A549 (cell line): ENCODE data around the gene LMF1. TPM values are rescaled to one million over a fixed set of nuclear protein-coding genes. Genes with fewer than 3 reads are reported as not detected.

Experiments used
- ATAC-seq, 2 experiments: fragments of 200-7000 bp in 1 of 2; fragments of >200 bp in 1 of 2; cut with Nextera tagmentation in 1 of 2; cut with Tn5 transposase in 1 of 2; 3 replicates each; pipeline versions ENCODE4 v1.8.0 to v1.9.1; 2018 to 2020; ENCODE audit warnings: mild to moderate bottlenecking in 1 of 2, moderate library complexity in 1 of 2
- CTCF ChIA-PET: fragments of 300-600 bp; sonication (Branson Sonifier 250); formaldehyde crosslinking; extraction: SDS; loops from one replicate; lab custom pipeline; 2021; ENCODE audit warnings: antibody characterized with exemption, inconsistent platforms; lab: Yijun Ruan, JAX
- POLR2A ChIA-PET: fragments of 350-600 bp; formaldehyde crosslinking; extraction: SDS; loops from one replicate; lab custom pipeline; 2021; ENCODE audit warnings: antibody characterized with exemption, inconsistent platforms; lab: Yijun Ruan, JAX
- DNase-seq, 2 experiments: peaks; one replicate each; pipeline versions ENCODE4 v3.0.0 to v3.0.0-alpha.2; 2011 to 2016; ENCODE audit warnings: low read depth in 1 of 2, low spot score in 1 of 2
- FAIRE-seq: peaks from 2 replicates; lab custom pipeline; 2011; peaks lifted over from hg19 to GRCh38; lab: Jason Lieb, UNC
- H3K27ac ChIP-seq, 2 experiments: fragments of >200 bp; sonication (Bioruptor Twin); formaldehyde crosslinking; 3 replicates each; pipeline ENCODE4 v1.5.1; 2016 to 2017
- H3K4me1 ChIP-seq: fragments of >200 bp; sonication (Bioruptor Twin); formaldehyde crosslinking; 3 replicates; pipeline ENCODE4 v1.6.1; 2016
- H3K4me2 ChIP-seq: fragments of >200 bp; sonication (Bioruptor Twin); formaldehyde crosslinking; 3 replicates; pipeline ENCODE4 v1.6.1; 2016
- H3K4me3 ChIP-seq: fragments of >200 bp; sonication (Bioruptor Twin); formaldehyde crosslinking; 3 replicates; pipeline ENCODE4 v1.5.1; 2016
- H3K9me3 ChIP-seq: fragments of >200 bp; sonication (Bioruptor Twin); formaldehyde crosslinking; 3 replicates; pipeline ENCODE4 v1.6.1; 2016
- BHLHE40 ChIP-seq: IDR thresholded peaks from 2 replicates; pipeline ENCODE4 v1.6.1; 2012; ENCODE audit warnings: low read depth, low read length, inconsistent platforms
- CBX8 ChIP-seq: fragments of 200-600 bp; sonication (generic); IDR thresholded peaks from 2 replicates; pipeline ENCODE4 v1.6.1; 2016
- CHD2 ChIP-seq: fragments of 150-350 bp; IDR thresholded peaks from 2 replicates; pipeline ENCODE4 v1.6.1; 2014; ENCODE audit warnings: low read length; ENCODE audit not compliant: partially characterized antibody
- ELK1 ChIP-seq: fragments of 150-350 bp; IDR thresholded peaks from 2 replicates; pipeline ENCODE4 v1.6.1; 2014; ENCODE audit warnings: low read depth, mild to moderate bottlenecking, low read length
- FOSL2 ChIP-seq, 2 experiments: fragments of 450-650 bp in 1 of 2; fragments of >200 bp in 1 of 2; sonication (Bioruptor Twin) in 1 of 2; formaldehyde crosslinking; IDR thresholded peaks; 2 replicates each; pipeline versions ENCODE4 v1.5.0 to v1.6.1; 2016 to 2020; ENCODE audit warnings: mild to moderate bottlenecking in 1 of 2, moderate library complexity in 1 of 2
- FOXS1 ChIP-seq: fragments of 250-450 bp; sonication (Bioruptor Pico); IDR thresholded peaks from 2 replicates; pipeline ENCODE4 v1.5.0; 2020; ENCODE audit warnings: mild to moderate bottlenecking, moderate library complexity
- GATA3 ChIP-seq: IDR thresholded peaks from 2 replicates; pipeline ENCODE4 v1.6.1; 2012; ENCODE audit warnings: borderline replicate concordance
- HMGXB4 ChIP-seq: fragments of 250-450 bp; sonication (Bioruptor Pico); IDR thresholded peaks from 2 replicates; pipeline ENCODE4 v1.5.0; 2021; ENCODE audit warnings: mild to moderate bottlenecking, moderate library complexity, borderline replicate concordance
- HOXB13 ChIP-seq: fragments of 250-450 bp; sonication (Bioruptor Pico); IDR thresholded peaks from 2 replicates; pipeline ENCODE4 v1.5.0; 2020; ENCODE audit warnings: low read depth, mild to moderate bottlenecking, moderate library complexity
- KDM1A ChIP-seq: fragments of 200-600 bp; sonication (generic); IDR thresholded peaks from 2 replicates; pipeline ENCODE4 v1.6.1; 2016; ENCODE audit warnings: low read depth, mild to moderate bottlenecking
- KDM5A ChIP-seq: fragments of 200-600 bp; sonication (generic); IDR thresholded peaks from 2 replicates; pipeline ENCODE4 v1.6.1; 2016; ENCODE audit warnings: antibody characterized with exemption, mild to moderate bottlenecking
- MAFK ChIP-seq: fragments of 450-650 bp; IDR thresholded peaks from 2 replicates; pipeline ENCODE4 v1.6.1; 2014; ENCODE audit not compliant: partially characterized antibody
- NFE2L2 ChIP-seq: fragments of 150-350 bp; conservative IDR thresholded peaks from 2 replicates; pipeline ENCODE4 v1.6.1; 2014; ENCODE audit warnings: low read length
- NPAS2 ChIP-seq: fragments of 250-450 bp; sonication (Bioruptor Pico); IDR thresholded peaks from 2 replicates; pipeline ENCODE4 v1.8.0; 2022; ENCODE audit warnings: mild to moderate bottlenecking, moderate library complexity, borderline replicate concordance
- RCOR1 ChIP-seq: fragments of 150-350 bp; IDR thresholded peaks from 2 replicates; pipeline ENCODE4 v1.6.1; 2014; ENCODE audit warnings: antibody characterized with exemption, low read length, low read depth
- REST ChIP-seq: fragments of 200-600 bp; sonication (generic); IDR thresholded peaks from 2 replicates; pipeline ENCODE4 v1.6.1; 2016; ENCODE audit warnings: antibody characterized with exemption, mild to moderate bottlenecking, moderate library complexity
- RFX5 ChIP-seq: fragments of 450-650 bp; IDR thresholded peaks from 2 replicates; pipeline ENCODE4 v1.7.1; 2014; ENCODE audit warnings: antibody characterized with exemption, mild to moderate bottlenecking, moderate library complexity
- RNF2 ChIP-seq: fragments of 200-600 bp; sonication (generic); IDR thresholded peaks from 2 replicates; pipeline ENCODE4 v1.6.1; 2016; ENCODE audit warnings: low read depth, mild to moderate bottlenecking, antibody characterized with exemption, moderate library complexity, borderline replicate concordance
- SREBF2 ChIP-seq: fragments of 450-650 bp; IDR thresholded peaks from 2 replicates; pipeline ENCODE4 v1.6.1; 2014; ENCODE audit warnings: mild to moderate bottlenecking, moderate library complexity
- TFCP2L1 ChIP-seq: fragments of 250-450 bp; sonication (Bioruptor Pico); IDR thresholded peaks from 2 replicates; pipeline ENCODE4 v1.5.0; 2021; ENCODE audit warnings: mild to moderate bottlenecking
- ZC3H11A ChIP-seq: fragments of 450-650 bp; IDR thresholded peaks from 2 replicates; pipeline ENCODE4 v1.6.1; 2014; ENCODE audit warnings: antibody characterized with exemption, mild to moderate bottlenecking
- ZFP36 ChIP-seq: fragments of 450-650 bp; IDR thresholded peaks from 2 replicates; pipeline ENCODE4 v1.6.1; 2014; ENCODE audit warnings: borderline replicate concordance; ENCODE audit not compliant: partially characterized antibody
- WGBS: methylation state at CpG from one replicate; pipeline ENCODE4 v1.1.6; 2017; ENCODE audit errors: missing lambda C conversion rate; 5-methylcytosine and 5-hydroxymethylcytosine counted together
- polyA plus RNA-seq, 4 experiments: library from polyadenylated mRNA; depleted of rRNA in 3 of 4; stranded (reverse); fragments of >200 nt; fragmentation: RNase III in 1 of 4; extraction: RNeasy Plus Mini Kit Qiagen cat#74134 plus additional on column Dnase treatment in 1 of 4; gene quantifications; 2 replicates in 3 of 4; 3 replicates in 1 of 4; pipeline ENCODE4 v1.2.3, GENCODE V29; 2011 to 2017
- TF ChIP-seq, protein P1 (sequence below): IDR thresholded peaks from 2 replicates; pipeline ENCODE4 v1.6.1; 2012

Gene LMF1
- polyA plus RNA-seq, 2 of the 4 experiments (the other 2 are of a cell fraction): 8.8 to 10.9 TPM

DNA sequence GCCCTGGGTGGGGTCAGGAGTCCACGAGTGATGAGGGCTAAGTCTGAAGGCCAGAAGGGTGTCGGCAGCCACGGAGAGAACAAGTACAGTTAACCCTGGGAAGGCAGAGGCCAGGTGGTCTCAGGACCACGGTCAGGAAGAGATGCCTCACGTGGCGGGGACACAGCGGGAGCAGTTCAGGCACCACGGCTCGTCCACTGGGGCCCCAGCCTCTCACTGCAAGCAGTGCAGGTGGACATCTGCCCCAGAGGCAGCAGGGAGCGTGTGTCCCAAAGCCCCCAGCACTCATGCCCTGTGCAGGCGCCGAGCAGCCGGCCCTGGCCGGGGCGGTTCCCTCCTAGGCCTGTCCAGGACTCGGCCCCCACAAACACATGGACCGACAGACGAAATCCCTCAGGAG lies 4.7 kb downstream of the LMF1 start:
- TF ChIP-seq, protein P1, sequence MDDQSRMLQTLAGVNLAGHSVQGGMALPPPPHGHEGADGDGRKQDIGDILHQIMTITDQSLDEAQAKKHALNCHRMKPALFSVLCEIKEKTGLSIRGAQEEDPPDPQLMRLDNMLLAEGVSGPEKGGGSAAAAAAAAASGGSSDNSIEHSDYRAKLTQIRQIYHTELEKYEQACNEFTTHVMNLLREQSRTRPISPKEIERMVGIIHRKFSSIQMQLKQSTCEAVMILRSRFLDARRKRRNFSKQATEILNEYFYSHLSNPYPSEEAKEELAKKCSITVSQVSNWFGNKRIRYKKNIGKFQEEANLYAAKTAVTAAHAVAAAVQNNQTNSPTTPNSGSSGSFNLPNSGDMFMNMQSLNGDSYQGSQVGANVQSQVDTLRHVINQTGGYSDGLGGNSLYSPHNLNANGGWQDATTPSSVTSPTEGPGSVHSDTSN: no peak
- TF ChIP-seq ELK1: no peak
- H3K9me3 ChIP-seq: peaks cover 16% of the 10 kb centered on the region
- no peak overlapping the region for H3K27ac ChIP-seq
- WGBS: 96% methylated on average over 17 of the region's 18 CpGs
- H3K4me3 ChIP-seq: no peak overlapping the region
- FAIRE-seq (no peak), ATAC-seq (no peak), DNase-seq (no peak)
- 0 out of 3 replicates have a peak, but pooled peaks cover 3% of the 10 kb centered on the region for H3K4me1 ChIP-seq
- CTCF ChIA-PET: interaction anchor here (1.6 kb wide), 1 partner anchor 89 kb away, joined by 4 read pairs; no protein-coding TSS in a partner anchor
- H3K4me2 ChIP-seq: no peak overlapping the region
- POLR2A ChIA-PET: no interaction called here

- DNase-seq: no peak
- CTCF ChIA-PET: interaction anchor here (1.3 kb wide), 1 partner anchor 9 kb away, joined by 3 read pairs; no protein-coding TSS in a partner anchor
- FAIRE-seq: no peak
- POLR2A ChIA-PET: no interaction called here
- 93% methylated on average over 4 of the region's 4 CpGs for WGBS
- ATAC-seq: no peak
- H3K27ac ChIP-seq: no peak overlapping the region
- H3K4me3 ChIP-seq: no peak overlapping the region
- H3K4me1 ChIP-seq: 0 out of 3 replicates have a peak, but pooled peaks cover 3% of the 10 kb centered on the region
- TF ChIP-seq RCOR1 (no peak), RNF2 (no peak), FOXS1 (CRISPR knock-in tag) (no peak), ELK1 (no peak), FOSL2 (IDR thresholded peaks at IDR 0.05) (no peak), FOSL2 (CRISPR knock-in tag; IDR thresholded peaks at IDR 0.05) (no peak), RFX5 (no peak), BHLHE40 (no peak), HOXB13 (no peak), CBX8 (no peak), ZFP36 (no peak), GATA3 (no peak)
- H3K9me3 ChIP-seq: peaks cover 16% of the 10 kb centered on the region
- H3K4me2 ChIP-seq: no peak overlapping the region
Observed at GRCh38 chr16:965487-965886, 5.3 kb downstream of the LMF1 start.

- FAIRE-seq: no peak
- Histone ChIP-seq H3K4me2 (no peak overlapping the region), H3K4me1 (0 out of 3 replicates have a peak, but pooled peaks cover 3% of the 10 kb centered on the region), H3K4me3 (no peak overlapping the region), H3K27ac (no peak overlapping the region), H3K9me3 (peaks cover 16% of the 10 kb centered on the region)
- ATAC-seq: no peak
- ChIA-PET POLR2A (no interaction called here), CTCF (interaction anchor here (1.3 kb wide), 1 partner anchor 10 kb away, joined by 3 read pairs; no protein-coding TSS in a partner anchor)
- 95% methylated on average over 12 of the region's 13 CpGs for WGBS
- DNase-seq: no peak
- TF ChIP-seq REST (no peak), ZFP36 (no peak), KDM1A (no peak), BHLHE40 (no peak), MAFK (no peak), ZC3H11A (no peak), KDM5A (no peak), TFCP2L1 (CRISPR knock-in tag) (no peak), CHD2 (no peak), SREBF2 (no peak), NPAS2 (CRISPR knock-in tag) (no peak), NFE2L2 (no peak), HMGXB4 (CRISPR knock-in tag) (no peak)
- TF ChIP-seq, protein P1: no peak
Observed at GRCh38 chr16:965036-965395, 5.8 kb downstream of the LMF1 start.
